Colonic mucosa (tissue), 4 donors: ENCODE data around the gene ATF5. TPM values are rescaled to one million over a fixed set of nuclear protein-coding genes. Genes with fewer than 3 reads are reported as not detected.

Experiments
- DNase-seq: peaks from one replicate; pipeline ENCODE4 v3.0.0-alpha.2; 2020
- H3K27ac ChIP-seq: fragments of 200-600 bp; one replicate; pipeline ENCODE4 v1.8.0; 2021
- H3K27me3 ChIP-seq: fragments of 200-600 bp; one replicate; pipeline ENCODE4 v1.8.0; 2021
- H3K36me3 ChIP-seq: fragments of 200-600 bp; one replicate; pipeline ENCODE4 v1.8.0; 2021
- H3K4me1 ChIP-seq: fragments of 200-600 bp; one replicate; pipeline ENCODE4 v1.8.0; 2021; ENCODE audit warnings: mild to moderate bottlenecking
- H3K4me3 ChIP-seq: fragments of 200-600 bp; one replicate; pipeline ENCODE4 v1.8.0; 2021
- H3K9ac ChIP-seq, 2 donors: one replicate each; pipeline ENCODE4 v1.7.0; 2013; ENCODE audit warnings: control low read depth in 2 of 2, low read depth in 2 of 2, low read length in 2 of 2
- H3K9me3 ChIP-seq: fragments of 200-600 bp; one replicate; pipeline ENCODE4 v1.8.0; 2021
- intact Hi-C: fragments of 100-400 bp; cut with DNase I; formaldehyde crosslinking; loops from one replicate; pipeline ENCODE4 v1.14.1; 2022
- total RNA-seq, 2 donors: library from RNA; stranded (reverse); fragmentation: NEBNext Ultra II Directional in 1 of 2; extraction: Animal tissue kit (Norgen Biotek cat#: 25700) in 1 of 2; gene quantifications; one replicate each; pipeline ENCODE4 v1.2.1, GENCODE V29; 2021
- TF ChIP-seq, protein P1 (sequence below): fragments of 200-600 bp; IDR thresholded peaks from one replicate; pipeline ENCODE4 v1.8.0; 2022; ENCODE audit warnings: antibody characterized with exemption, mild to moderate bottlenecking
- donor health status: healthy.
- donor health status: DM: no; HTN: no; CAD: no.
- donor health status: DM: no; HTN: no; CAD: no.

The ATF5 gene, protein sequence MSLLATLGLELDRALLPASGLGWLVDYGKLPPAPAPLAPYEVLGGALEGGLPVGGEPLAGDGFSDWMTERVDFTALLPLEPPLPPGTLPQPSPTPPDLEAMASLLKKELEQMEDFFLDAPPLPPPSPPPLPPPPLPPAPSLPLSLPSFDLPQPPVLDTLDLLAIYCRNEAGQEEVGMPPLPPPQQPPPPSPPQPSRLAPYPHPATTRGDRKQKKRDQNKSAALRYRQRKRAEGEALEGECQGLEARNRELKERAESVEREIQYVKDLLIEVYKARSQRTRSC
- 10 to 100 TPM; 16.7 to 24.7 TPM for total RNA-seq

DNA sequence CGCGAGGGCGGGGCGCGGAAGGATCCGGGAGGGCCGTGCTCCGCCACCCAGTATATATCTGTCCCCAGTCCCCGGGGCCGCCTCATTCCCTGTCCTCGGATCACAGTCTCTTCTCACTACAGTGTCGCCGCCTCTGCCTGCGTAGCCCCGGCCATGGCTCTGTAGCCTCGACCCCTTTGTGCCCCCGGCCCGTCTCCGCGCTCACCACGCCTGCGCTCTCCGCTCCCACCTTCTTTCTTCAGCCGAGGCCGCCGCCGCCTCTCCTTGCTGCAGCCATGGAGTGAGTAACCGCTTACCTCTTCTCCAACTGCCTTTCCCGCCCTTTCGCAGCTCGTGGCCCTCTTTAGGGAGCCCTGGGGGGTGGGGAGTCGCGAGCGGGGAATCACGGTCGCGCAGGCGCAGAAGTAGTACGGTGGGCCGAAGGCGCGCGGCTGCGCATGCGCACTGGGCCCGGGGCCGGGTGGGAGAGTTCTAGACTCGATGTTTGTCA is at the start of gene ATF5, which contains the start of gene NUP62:
ATF5 (plus strand) TSS at position 85 of the 490 bp plus-strand sequence. CDS start 1,646 bp downstream, outside the sequence.
NUP62 (minus strand) TSS at position 384 of the 490 bp plus-strand sequence. CDS start 19,697 bp downstream, outside the sequence.
- no peaks in the 10 kb centered on the region for H3K27me3 ChIP-seq
- peak; percentile 91 for DNase-seq
- H3K9ac ChIP-seq: peak within 1 kb of the TSS; percentile 88 to 95
- no peaks in the 10 kb centered on the region for H3K9me3 ChIP-seq
- TF ChIP-seq, protein P1, sequence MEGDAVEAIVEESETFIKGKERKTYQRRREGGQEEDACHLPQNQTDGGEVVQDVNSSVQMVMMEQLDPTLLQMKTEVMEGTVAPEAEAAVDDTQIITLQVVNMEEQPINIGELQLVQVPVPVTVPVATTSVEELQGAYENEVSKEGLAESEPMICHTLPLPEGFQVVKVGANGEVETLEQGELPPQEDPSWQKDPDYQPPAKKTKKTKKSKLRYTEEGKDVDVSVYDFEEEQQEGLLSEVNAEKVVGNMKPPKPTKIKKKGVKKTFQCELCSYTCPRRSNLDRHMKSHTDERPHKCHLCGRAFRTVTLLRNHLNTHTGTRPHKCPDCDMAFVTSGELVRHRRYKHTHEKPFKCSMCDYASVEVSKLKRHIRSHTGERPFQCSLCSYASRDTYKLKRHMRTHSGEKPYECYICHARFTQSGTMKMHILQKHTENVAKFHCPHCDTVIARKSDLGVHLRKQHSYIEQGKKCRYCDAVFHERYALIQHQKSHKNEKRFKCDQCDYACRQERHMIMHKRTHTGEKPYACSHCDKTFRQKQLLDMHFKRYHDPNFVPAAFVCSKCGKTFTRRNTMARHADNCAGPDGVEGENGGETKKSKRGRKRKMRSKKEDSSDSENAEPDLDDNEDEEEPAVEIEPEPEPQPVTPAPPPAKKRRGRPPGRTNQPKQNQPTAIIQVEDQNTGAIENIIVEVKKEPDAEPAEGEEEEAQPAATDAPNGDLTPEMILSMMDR: no peak
- H3K4me1 ChIP-seq: peaks cover 7% of the 10 kb centered on the region
- H3K36me3 ChIP-seq: peaks cover 4% of the 10 kb centered on the region
- peak within 1 kb of the TSS; percentile 99 for H3K4me3 ChIP-seq
- intact Hi-C loops: no loop called here
- H3K27ac ChIP-seq: peak within 1 kb of the TSS; percentile 96

DNA sequence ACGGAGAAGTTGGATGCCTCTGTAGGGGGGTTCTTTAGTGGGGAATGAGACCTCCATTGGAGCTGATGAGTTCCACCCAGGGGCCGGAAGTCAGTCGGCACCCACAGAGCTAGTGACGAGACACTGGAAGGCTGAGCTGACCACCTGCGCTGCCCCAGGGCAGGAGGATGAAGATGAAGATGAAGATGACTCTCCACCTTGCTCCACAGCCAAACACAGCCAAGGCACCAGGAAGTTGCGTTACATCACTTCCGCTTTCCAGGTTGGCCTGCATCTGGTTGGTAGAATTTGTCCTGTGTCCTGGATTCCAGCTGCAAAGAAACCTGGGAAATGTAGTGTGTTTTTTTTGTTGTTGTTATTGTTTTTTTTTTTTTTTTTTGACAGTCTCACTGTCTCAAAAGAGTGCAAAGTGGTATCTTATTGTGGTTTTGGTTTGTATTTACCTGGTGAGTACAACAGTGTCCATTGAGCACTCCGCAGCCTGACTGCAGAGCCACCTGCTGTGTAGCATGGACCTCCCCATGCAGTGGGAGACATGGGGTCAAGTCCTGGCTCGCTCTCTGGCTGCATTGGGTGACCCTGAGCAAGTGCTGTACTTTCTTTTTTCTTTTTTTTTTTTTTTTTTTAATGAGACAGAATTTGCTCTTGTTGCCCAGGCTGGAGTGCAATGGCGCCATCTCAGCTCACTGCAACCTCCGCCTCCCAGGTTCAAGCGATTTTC is 49.6 kb upstream of the ATF5 start:
- H3K36me3 ChIP-seq: peaks cover 20% of the 10 kb centered on the region
- H3K4me1 ChIP-seq: peaks cover 4% of the 10 kb centered on the region
- no peaks in the 10 kb centered on the region for H3K27me3 ChIP-seq
- H3K4me3 ChIP-seq: no peak overlapping the region
- no peaks in the 10 kb centered on the region for H3K9me3 ChIP-seq
- DNase-seq: peak; percentile 27
- H3K9ac ChIP-seq: no peak overlapping the region
- no peak overlapping the region for H3K27ac ChIP-seq
- intact Hi-C loops: no loop called here
- TF ChIP-seq, protein P1: no peak

DNA sequence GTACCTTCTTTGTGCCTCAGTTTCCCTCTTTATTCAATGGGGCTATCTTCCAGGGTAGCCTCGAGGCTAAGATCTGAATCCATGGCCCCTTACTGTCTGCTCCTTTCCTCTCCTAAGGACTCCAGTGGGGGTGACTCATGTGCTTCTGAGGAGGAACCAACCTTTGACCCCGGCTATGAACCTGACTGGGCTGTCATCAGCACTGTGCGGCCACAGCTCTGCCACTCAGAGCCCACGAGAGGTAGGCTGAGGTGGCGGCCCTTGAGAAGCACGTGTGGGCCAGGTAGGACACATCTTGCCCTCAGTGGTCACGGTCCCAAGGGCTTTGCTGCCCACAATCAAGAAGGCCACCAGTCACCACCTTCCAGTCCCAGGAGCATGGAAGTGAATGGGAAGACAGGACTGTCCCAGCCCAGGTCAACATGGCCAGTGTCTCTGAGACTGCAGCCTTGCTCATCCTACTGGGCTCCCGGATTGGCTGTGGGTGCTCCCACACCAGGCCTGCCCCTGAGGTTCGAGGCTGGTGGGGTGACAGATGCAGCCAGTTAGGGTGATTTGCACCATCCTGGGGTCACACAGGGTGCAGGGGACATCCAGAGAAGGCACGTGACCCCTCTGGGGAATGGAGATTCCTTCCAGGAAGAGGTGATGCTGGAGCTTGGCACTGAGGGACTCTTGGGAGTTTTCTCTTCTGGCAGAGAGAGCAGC is 48.7 kb upstream of the ATF5 start:
- H3K9ac ChIP-seq: no peak overlapping the region
- TF ChIP-seq, protein P1: no peak
- peaks cover 20% of the 10 kb centered on the region for H3K36me3 ChIP-seq

DNA sequence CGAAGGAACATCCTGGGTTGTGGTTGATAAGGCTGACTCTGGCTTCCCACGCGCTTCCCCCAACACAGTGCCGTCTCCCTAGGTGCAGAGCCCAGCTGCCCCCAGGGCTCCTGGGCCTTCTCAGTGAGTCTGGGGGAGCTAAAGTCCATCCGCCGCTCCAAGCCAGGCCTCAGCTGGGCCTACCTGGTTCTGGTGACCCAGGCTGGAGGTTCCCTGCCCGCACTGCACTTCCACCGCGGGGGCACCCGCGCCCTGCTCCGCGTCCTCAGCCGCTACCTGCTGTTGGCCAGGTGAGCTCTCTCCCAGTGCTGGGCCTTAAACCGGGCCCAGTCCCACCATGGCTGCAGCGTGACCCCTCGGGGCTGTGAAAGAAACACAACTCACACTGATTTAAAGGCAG is 47.8 kb upstream of the ATF5 start:
- H3K9ac ChIP-seq: no peak overlapping the region
- no peak overlapping the region for H3K27ac ChIP-seq
- H3K36me3 ChIP-seq: peaks cover 20% of the 10 kb centered on the region
- no peaks in the 10 kb centered on the region for H3K9me3 ChIP-seq
- intact Hi-C loops: no loop called here
- TF ChIP-seq, protein P1: no peak
- H3K27me3 ChIP-seq: no peaks in the 10 kb centered on the region
- no peak for DNase-seq
- H3K4me1 ChIP-seq: peaks cover 4% of the 10 kb centered on the region
- H3K4me3 ChIP-seq: no peak overlapping the region

More for the DNA sequence above, 48.7 kb upstream of the ATF5 start:
- peaks cover 4% of the 10 kb centered on the region for H3K4me1 ChIP-seq
- intact Hi-C loops: no loop called here
- peak; percentile 19 for DNase-seq
- no peak overlapping the region for H3K4me3 ChIP-seq
- no peak overlapping the region for H3K27ac ChIP-seq
- no peaks in the 10 kb centered on the region for H3K27me3 ChIP-seq
- no peaks in the 10 kb centered on the region for H3K9me3 ChIP-seq

DNA sequence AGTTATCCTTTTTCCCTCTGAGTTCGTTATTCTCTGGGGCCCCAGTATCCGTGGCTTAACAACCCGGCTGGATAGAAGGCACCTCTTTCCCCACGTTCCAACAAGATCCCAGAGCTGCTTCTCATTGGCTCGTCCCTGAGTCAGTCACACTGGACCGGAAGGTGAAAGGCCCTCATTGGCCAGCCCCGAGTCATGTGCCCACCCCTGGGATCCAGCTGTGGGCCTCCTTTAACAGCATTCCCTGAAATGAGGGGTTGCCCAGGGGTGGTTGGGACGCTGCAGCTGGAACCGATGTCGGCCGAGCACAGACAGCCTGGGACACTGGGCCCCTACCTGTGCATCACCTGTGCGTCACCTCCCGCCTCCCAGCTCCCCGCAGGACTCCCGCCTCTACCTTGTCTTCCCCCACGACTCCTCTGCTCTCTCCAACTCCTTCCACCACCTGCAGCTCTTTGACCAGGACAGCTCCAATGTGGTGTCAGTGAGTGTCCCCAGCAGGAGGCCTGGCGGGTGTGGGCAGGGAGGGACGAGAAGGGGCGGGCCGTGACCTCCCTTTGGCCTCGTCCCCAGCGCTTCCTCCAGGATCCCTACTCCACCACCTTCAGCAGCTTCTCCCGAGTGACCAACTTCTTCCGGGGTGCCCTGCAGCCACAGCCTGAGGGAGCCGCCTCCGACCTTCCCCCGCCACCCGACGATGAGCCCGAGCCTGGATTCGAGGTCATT is 47.2 kb upstream of the ATF5 start:
- intact Hi-C loops: no loop called here

More for the DNA sequence above, 47.2 kb upstream of the ATF5 start:
- TF ChIP-seq, protein P1: no peak
- DNase-seq: peak; percentile 22
- no peak overlapping the region for H3K4me3 ChIP-seq
- peaks cover 20% of the 10 kb centered on the region for H3K36me3 ChIP-seq
- H3K4me1 ChIP-seq: peaks cover 4% of the 10 kb centered on the region
- H3K9me3 ChIP-seq: no peaks in the 10 kb centered on the region
- no peak overlapping the region for H3K27ac ChIP-seq
- H3K27me3 ChIP-seq: no peaks in the 10 kb centered on the region
- H3K9ac ChIP-seq: no peak overlapping the region
